GM12891 (cell line): Measurements from ENCODE around the gene TTC39A.

Experiments
- PAX5 ChIP-seq: IDR thresholded peaks from 2 replicates; pipeline ENCODE4 v1.6.1; 2011; ENCODE audit warnings: low read length, moderate library complexity, mild to moderate bottlenecking; ENCODE audit not compliant: insufficient read depth, severe bottlenecking
- POLR2A ChIP-seq: IDR thresholded peaks from 2 replicates; pipeline ENCODE4 v1.6.1; 2011; ENCODE audit warnings: low read depth, low read length, control low read depth
- POLR2AphosphoS5 ChIP-seq: IDR thresholded peaks from 2 replicates; pipeline ENCODE4 v1.6.1; 2011; ENCODE audit warnings: low read depth, low read length, control low read depth
- POU2F2 ChIP-seq: IDR thresholded peaks from 2 replicates; pipeline ENCODE4 v1.6.1; 2011; ENCODE audit warnings: low read depth, mild to moderate bottlenecking, control low read depth, low read length, moderate library complexity
- TAF1 ChIP-seq: IDR thresholded peaks from 2 replicates; pipeline ENCODE4 v1.6.1; 2011; ENCODE audit warnings: low read depth, low read length, control low read depth

DNA sequence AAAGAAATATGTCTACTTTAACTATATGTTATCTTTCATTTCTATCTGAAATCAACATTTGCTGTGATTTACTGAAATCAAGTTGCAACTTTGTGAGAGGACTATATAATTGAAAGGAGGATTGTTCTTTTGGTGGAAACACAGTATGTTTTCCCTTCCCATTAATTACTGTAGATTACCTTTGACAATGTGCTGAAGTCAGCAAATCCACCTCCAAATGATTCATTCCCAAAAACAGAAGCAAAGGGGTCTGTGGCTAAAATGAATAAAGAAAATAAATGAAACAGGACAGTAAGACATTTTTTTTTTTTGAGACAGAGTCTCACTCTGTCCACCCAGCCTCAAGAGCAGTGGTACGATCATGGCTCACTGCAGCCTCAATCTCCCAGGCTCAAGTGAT lies 35.4 kb upstream of the TTC39A start:
- TF ChIP-seq POLR2A (no peak), POLR2AphosphoS5 (no peak), POU2F2 (no peak), TAF1 (no peak), PAX5 (no peak)
